SH-SY5Y (cell line): Measurements from ENCODE around the gene PALM3.
A peak's percentile ranks its signal among the peaks of the same experiment; 100 is the strongest.

Source experiments
- GATA2 ChIP-seq: IDR thresholded peaks from 2 replicates; pipeline ENCODE4 v1.6.1; 2011; ENCODE audit warnings: mild to moderate bottlenecking, low read depth, low read length
- GATA3 ChIP-seq: IDR thresholded peaks from 2 replicates; pipeline ENCODE4 v1.6.1; 2011; ENCODE audit warnings: low read depth, mild to moderate bottlenecking, low read length, moderate library complexity

- TF ChIP-seq GATA2 (peak; percentile 44; the same call in 1 of the 2 replicates), GATA3 (no peak)
Measured at GRCh38 chr19:14058182-14059092, 3.4 kb downstream of the PALM3 start.
